Hematopoietic multipotent progenitor cell treated with erythropoietin and hydrocortisone succinate and interleukin-3 and kit ligand, for 4 days (in vitro differentiated cells): Measurements from ENCODE around the gene AKR1E2.
A peak's percentile ranks its signal among the peaks of the same experiment; 100 is the strongest.

Source experiments
- DNase-seq: peaks from one replicate; pipeline ENCODE4 v3.0.0-alpha.2; 2015

The AKR1E2 gene

GRCh38 chr10:4825868-4826791, at the start of gene AKR1E2:
TSS of gene AKR1E2 (plus strand) at chr10:4826207. CDS start at chr10:4826325, 118 bp downstream.
- peak; percentile 93 for DNase-seq

- no peak for DNase-seq
Observed at GRCh38 chr10:4776234-4776638, 49.8 kb upstream of the AKR1E2 start.

- DNase-seq: no peak
Observed at GRCh38 chr10:4778761-4779160, 47.2 kb upstream of the AKR1E2 start.

GRCh38 chr10:4780091-4780490, 45.9 kb upstream of the AKR1E2 start:
- no peak for DNase-seq

- no peak for DNase-seq
Observed at GRCh38 chr10:4780782-4781181, 45.2 kb upstream of the AKR1E2 start.

GRCh38 chr10:4781955-4782354, 44.1 kb upstream of the AKR1E2 start:
- no peak for DNase-seq

- peak; percentile 67 for DNase-seq
Observed at GRCh38 chr10:4784667-4785333, 41.2 kb upstream of the AKR1E2 start.

GRCh38 chr10:4786043-4786839, 39.8 kb upstream of the AKR1E2 start:
- DNase-seq: no peak

GRCh38 chr10:4790045-4790444, 36.0 kb upstream of the AKR1E2 start:
- DNase-seq: no peak

GRCh38 chr10:4790922-4791321, 35.1 kb upstream of the AKR1E2 start:
- DNase-seq: no peak

GRCh38 chr10:4792381-4792780, 33.6 kb upstream of the AKR1E2 start:
- DNase-seq: no peak

- no peak for DNase-seq
Observed at GRCh38 chr10:4801405-4801804, 24.6 kb upstream of the AKR1E2 start.

- DNase-seq: no peak
Observed at GRCh38 chr10:4802711-4803487, 23.1 kb upstream of the AKR1E2 start.

GRCh38 chr10:4803822-4804221, 22.2 kb upstream of the AKR1E2 start:
- DNase-seq: no peak

- DNase-seq: no peak
Observed at GRCh38 chr10:4804465-4804864, 21.5 kb upstream of the AKR1E2 start.

GRCh38 chr10:4806534-4806933, 19.5 kb upstream of the AKR1E2 start:
- DNase-seq: no peak

GRCh38 chr10:4807761-4808507, 18.1 kb upstream of the AKR1E2 start:
- DNase-seq: no peak

GRCh38 chr10:4809156-4809555, 16.9 kb upstream of the AKR1E2 start:
- DNase-seq: no peak

GRCh38 chr10:4810092-4810491, 15.9 kb upstream of the AKR1E2 start:
- DNase-seq: no peak

- no peak for DNase-seq
Observed at GRCh38 chr10:4812046-4812445, 14.0 kb upstream of the AKR1E2 start.

- no peak for DNase-seq
Observed at GRCh38 chr10:4813023-4813422, 13.0 kb upstream of the AKR1E2 start.

- no peak for DNase-seq
Observed at GRCh38 chr10:4813496-4813895, 12.5 kb upstream of the AKR1E2 start.
